ENCODE results near the gene GZF1. TPM values are rescaled to one million over a fixed set of nuclear protein-coding genes. Genes with fewer than 3 reads are reported as not detected.

Gene GZF1
- total RNA-seq, 1 donor: 14.5 TPM

GRCh38 chr20:23419995-23420901 lies 58.3 kb downstream of the GZF1 start:
- peak overlapping the region; percentile 91 for H3K4me3 ChIP-seq (ENCODE audit: insufficient read depth, low read length)
- peaks cover 13% of the 10 kb centered on the region for H3K4me1 ChIP-seq (ENCODE audit: insufficient read depth, low read length)
- no peaks in the 10 kb centered on the region for H4K20me1 ChIP-seq (ENCODE audit: insufficient read depth, low read length)
- H3K27ac ChIP-seq (ENCODE audit: low read depth, low read length): peak overlapping the region; percentile 70
- no peaks in the 10 kb centered on the region for H3K36me3 ChIP-seq (ENCODE audit: insufficient read depth, low read length)
- H2AFZ ChIP-seq (ENCODE audit: low read length): peak overlapping the region; percentile 24
- H3K27me3 ChIP-seq (ENCODE audit: insufficient read depth, low read length): no peaks in the 10 kb centered on the region
- peaks cover 46% of the 10 kb centered on the region for H3K79me2 ChIP-seq (ENCODE audit: insufficient read depth, low read length)
- TF ChIP-seq CTCF (IDR thresholded peaks at IDR 0.05; ENCODE audit: extremely low read depth, low read depth, low read length): no peak
- no peaks in the 10 kb centered on the region for H3K9me3 ChIP-seq (ENCODE audit: low read depth, low read length)
- H3K4me2 ChIP-seq (ENCODE audit: insufficient read depth, low read length): peak overlapping the region; percentile 86
- DNase-seq (ENCODE audit: insufficient read length, low spot score, missing footprints): peak; percentile 93

- no peaks in the 10 kb centered on the region for H4K20me1 ChIP-seq (ENCODE audit: insufficient read depth, low read length)
- H3K4me2 ChIP-seq (ENCODE audit: insufficient read depth, low read length): peak within 1 kb of the TSS; percentile 86
- H3K27ac ChIP-seq (ENCODE audit: low read depth, low read length): peak within 1 kb of the TSS; percentile 70
- H3K27me3 ChIP-seq (ENCODE audit: insufficient read depth, low read length): no peaks in the 10 kb centered on the region
- no peaks in the 10 kb centered on the region for H3K9me3 ChIP-seq (ENCODE audit: low read depth, low read length)
- H3K4me3 ChIP-seq (ENCODE audit: insufficient read depth, low read length): peak within 1 kb of the TSS; percentile 91
- H3K79me2 ChIP-seq (ENCODE audit: insufficient read depth, low read length): peaks cover 36% of the 10 kb centered on the region
- peaks cover 13% of the 10 kb centered on the region for H3K4me1 ChIP-seq (ENCODE audit: insufficient read depth, low read length)
- no peaks in the 10 kb centered on the region for H3K36me3 ChIP-seq (ENCODE audit: insufficient read depth, low read length)
- peak; percentile 99 for DNase-seq (ENCODE audit: insufficient read length, low spot score, missing footprints)
- peak; percentile 11 for TF ChIP-seq CTCF (IDR thresholded peaks at IDR 0.05; ENCODE audit: extremely low read depth, low read depth, low read length)
- H2AFZ ChIP-seq (ENCODE audit: low read length): peak within 1 kb of the TSS; percentile 80
Observed at GRCh38 chr20:23420943-23421931, 59.3 kb downstream of the GZF1 start, which contains the start of gene NAPB. Gene NAPB, minus strand, starts transcription at chr20:23421488. Its CDS starts 86 bp downstream, at chr20:23421402.

Small RNAs within 50 kb of the gene (small RNA-seq; reads per million reads assigned to genes)
- not detected for gene RNA5SP479

Other genes starting within 250 kb of the GZF1 start
- gene NXT1, start 11.4 kb upstream of the GZF1 start, total RNA-seq: 12.7 and 18.5 TPM in 2 replicates
- 9.4 and 14.1 TPM in 2 replicates for gene NAPB, start 59.3 kb downstream of the GZF1 start, total RNA-seq
- 0.59 TPM in 1 of 2 replicates, not detected in the other for gene CSTL1, start 77.5 kb downstream of the GZF1 start, total RNA-seq
- gene CST11, start 90.7 kb downstream of the GZF1 start, total RNA-seq: not detected in 2 replicates
- not detected in 2 replicates for gene CST8, start 128.9 kb downstream of the GZF1 start, total RNA-seq
- gene CST9L, start 206.3 kb downstream of the GZF1 start, total RNA-seq: not detected in 2 replicates
- not detected in 2 replicates for gene CST9, start 243.7 kb downstream of the GZF1 start, total RNA-seq